ENCODE measurements around the gene IMMP2L. TPM values are rescaled to one million over a fixed set of nuclear protein-coding genes. Genes with fewer than 3 reads are reported as not detected.

The IMMP2L gene
- total RNA-seq, 4 donors from 2014 or later: 12.4 to 31.7 (median 22.8) TPM

GRCh38 chr7:110775046-110775445, 787.2 kb downstream of the IMMP2L start:
- no peak for ATAC-seq (ENCODE audit: low FRiP score)
- no peak for TF ChIP-seq CTCF (IDR thresholded peaks at IDR 0.05)
- DNase-seq (ENCODE audit: low spot score): no peak

- TF ChIP-seq CTCF (IDR thresholded peaks at IDR 0.05): no peak
- no peak for DNase-seq (ENCODE audit: low spot score)
- no peak for ATAC-seq (ENCODE audit: low FRiP score)
These were observed 788.2 kb downstream of the IMMP2L start for GRCh38 chr7:110774071-110774470.

GRCh38 chr7:110772615-110773014, 789.7 kb downstream of the IMMP2L start:
- TF ChIP-seq CTCF (IDR thresholded peaks at IDR 0.05): no peak
- DNase-seq (ENCODE audit: low spot score) (no peak), ATAC-seq (ENCODE audit: low FRiP score) (no peak)

- TF ChIP-seq CTCF (IDR thresholded peaks at IDR 0.05): no peak
- DNase-seq (ENCODE audit: low spot score): no peak
- no peak for ATAC-seq (ENCODE audit: low FRiP score)
These were observed 790.6 kb downstream of the IMMP2L start for GRCh38 chr7:110771717-110772116.

GRCh38 chr7:110767550-110768110, 794.7 kb downstream of the IMMP2L start:
- no peak for TF ChIP-seq CTCF (IDR thresholded peaks at IDR 0.05)
- ATAC-seq (ENCODE audit: low FRiP score) (no peak), DNase-seq (ENCODE audit: low spot score) (no peak)

GRCh38 chr7:110766864-110767263, 795.4 kb downstream of the IMMP2L start:
- DNase-seq (ENCODE audit: low spot score) (no peak), ATAC-seq (ENCODE audit: low FRiP score) (no peak)
- no peak for TF ChIP-seq CTCF (IDR thresholded peaks at IDR 0.05)

GRCh38 chr7:110764852-110765251, 797.4 kb downstream of the IMMP2L start:
- TF ChIP-seq CTCF (IDR thresholded peaks at IDR 0.05): no peak
- DNase-seq (ENCODE audit: low spot score) (no peak), ATAC-seq (ENCODE audit: low FRiP score) (no peak)
